Right lobe of liver (tissue), 6 donors: ENCODE results near the gene GARIN5B. TPM values are rescaled to one million over a fixed set of nuclear protein-coding genes. Genes with fewer than 3 reads are reported as not detected.

Source experiments
- ATAC-seq, 4 donors: fragments of 200-7000 bp; cut with Tn5 transposase; one replicate each; pipeline ENCODE4 v1.9.1; 2020; ENCODE audit warnings: mild to moderate bottlenecking in 4 of 4, moderate library complexity in 4 of 4
- DNase-seq, 3 donors: peaks; one replicate each; pipeline ENCODE4 v3.0.0-alpha.2; 2020
- H3K27ac ChIP-seq, 3 donors: fragments of 200-600 bp; one replicate each; pipeline ENCODE4 v1.8.0; 2022
- H3K27me3 ChIP-seq, 2 donors: fragments of 200-600 bp; one replicate each; pipeline ENCODE4 v1.8.0; 2022
- H3K36me3 ChIP-seq, 4 donors: fragments of 200-600 bp; sonication (generic) in 1 of 4; one replicate each; pipeline versions ENCODE4 v1.5.1 to v1.8.0; 2017 to 2022; ENCODE audit warnings: control low read depth in 1 of 4
- H3K4me1 ChIP-seq, 4 donors: fragments of 200-600 bp; sonication (generic) in 1 of 4; one replicate each; pipeline versions ENCODE4 v1.5.1 to v1.8.0; 2017 to 2022; ENCODE audit warnings: control low read depth in 1 of 4
- H3K4me3 ChIP-seq, 3 donors: fragments of 200-600 bp; one replicate each; pipeline ENCODE4 v1.8.0; 2022
- H3K9me3 ChIP-seq, 4 donors: fragments of 200-600 bp; sonication (generic) in 1 of 4; one replicate each; pipeline versions ENCODE4 v1.5.1 to v1.8.0; 2017 to 2022; ENCODE audit warnings: control low read depth in 1 of 4
- CTCF ChIP-seq, 4 donors: fragments of 200-600 bp in 3 of 4; fragments of 450-650 bp in 1 of 4; IDR thresholded peaks; one replicate each; pipeline versions ENCODE4 v1.5.1 to v1.8.0; 2016 to 2022; ENCODE audit warnings: antibody characterized with exemption in 4 of 4, mild to moderate bottlenecking in 2 of 4
- POLR2A ChIP-seq: fragments of 450-650 bp; IDR thresholded peaks from one replicate; pipeline ENCODE4 v1.6.1; 2017; ENCODE audit warnings: antibody characterized with exemption, mild to moderate bottlenecking
- WGBS: methylation state at CpG from one replicate; pipeline ENCODE4 v1.1.6; 2018; ENCODE audit warnings: low coverage, low lambda C conversion rate; ENCODE audit not compliant: insufficient coverage; ENCODE audit errors: missing lambda C conversion rate; 5-methylcytosine and 5-hydroxymethylcytosine counted together
- intact Hi-C, 2 donors: fragments of 100-400 bp; cut with DNase I; formaldehyde crosslinking; loops; one replicate each; pipeline versions ENCODE4 v1.11.2 to v1.14.1; 2022
- total RNA-seq, 6 experiments: library from RNA; depleted of rRNA in 2 of 6; stranded (reverse); fragments of >200 nt in 2 of 6; fragmentation: NEBNext Ultra II Directional in 3 of 6; extraction: Animal tissue kit (Norgen Biotek cat#: 25700) in 3 of 6; gene quantifications; one replicate each; pipeline versions ENCODE4 v1.1.0 to v1.2.4, GENCODE V29; 2016 to 2023
- donor health status: DM: no; HTN: yes; CAD: no.
- donor health status: DM: no; HTN: no; CAD: no.
- donor health status: DM: no; HTN: no; CAD: no.
- donor health status: DM: no; HTN: yes; CAD: no.
- donor health status: DM: no; HTN: yes; CAD: no.

The GARIN5B gene
- total RNA-seq, 6 experiments from 2014 or later, result not detected

GRCh38 chr19:55325172-55325571 is 37.9 kb downstream of the GARIN5B start, which contains the start of gene TMEM150B:
TSS of gene TMEM150B (minus strand) at chr19:55325341. CDS start at chr19:55321036, 4,305 bp downstream.
- Histone ChIP-seq H3K9me3 (no peaks in the 10 kb centered on the region), H3K4me3 (no peak within 1 kb of the TSS), H3K27me3 (no peaks in the 10 kb centered on the region), H3K4me1 (no peaks in the 10 kb centered on the region), H3K27ac (peak within 1 kb of the TSS in 2 of 3 donors; percentile 28 to 55), H3K36me3 (no peaks in the 10 kb centered on the region)
- ATAC-seq (peak; percentile 37 to 64 (median 44)), DNase-seq (no peak)
- 79% methylated on average over 10 of the region's 14 CpGs for WGBS
- TF ChIP-seq CTCF (IDR thresholded peaks at IDR 0.05) (no peak), POLR2A (no peak)
- intact Hi-C loops, result no loop called here

GRCh38 chr19:55324662-55325061 is 38.4 kb downstream of the GARIN5B start:
- ATAC-seq (peak in 1 of 4 donors; percentile 26), DNase-seq (no peak)
- TF ChIP-seq POLR2A (no peak), CTCF (IDR thresholded peaks at IDR 0.05) (no peak)
- H3K27ac ChIP-seq, result peak overlapping the region in 2 of 3 donors; percentile 28 to 55
- no peaks in the 10 kb centered on the region for H3K4me1 ChIP-seq
- no peak overlapping the region for H3K4me3 ChIP-seq
- H3K9me3 ChIP-seq, result no peaks in the 10 kb centered on the region
- H3K27me3 ChIP-seq, result no peaks in the 10 kb centered on the region
- intact Hi-C loops, result no loop called here
- H3K36me3 ChIP-seq, result no peaks in the 10 kb centered on the region
- 75% methylated on average over 4 of the region's 6 CpGs for WGBS

- DNase-seq (no peak), ATAC-seq (peak in 1 of 4 donors; percentile 21)
- WGBS, result 41% methylated on average over 10 of the region's 12 CpGs
- intact Hi-C loops, result no loop called here
- Histone ChIP-seq H3K36me3 (no peaks in the 10 kb centered on the region), H3K9me3 (no peaks in the 10 kb centered on the region), H3K27me3 (no peaks in the 10 kb centered on the region), H3K4me3 (no peak overlapping the region), H3K4me1 (no peaks in the 10 kb centered on the region), H3K27ac (no peak overlapping the region)
- TF ChIP-seq POLR2A (no peak), CTCF (IDR thresholded peaks at IDR 0.05) (no peak)
Observed at GRCh38 chr19:55322204-55322885, 40.7 kb downstream of the GARIN5B start.

GRCh38 chr19:55321466-55322137 is 41.5 kb downstream of the GARIN5B start:
- H3K27me3 ChIP-seq, result no peaks in the 10 kb centered on the region
- TF ChIP-seq CTCF (IDR thresholded peaks at IDR 0.05) (no peak), POLR2A (no peak)
- no peak overlapping the region for H3K4me3 ChIP-seq
- H3K36me3 ChIP-seq, result no peaks in the 10 kb centered on the region
- 51% methylated on average over 3 of the region's 9 CpGs for WGBS
- DNase-seq (no peak), ATAC-seq (no peak)
- intact Hi-C loops, result no loop called here
- H3K4me1 ChIP-seq, result no peaks in the 10 kb centered on the region
- no peak overlapping the region for H3K27ac ChIP-seq
- H3K9me3 ChIP-seq, result no peaks in the 10 kb centered on the region
